C4-2B (cell line): ENCODE measurements around the gene TELO2.

Experiments used
- ZFX ChIP-seq: fragments of 450-650 bp; IDR thresholded peaks from 2 replicates; pipeline ENCODE4 v1.6.1; 2017
- TF ChIP-seq, protein P1 (sequence below): fragments of 450-650 bp; conservative IDR thresholded peaks from 2 replicates; pipeline ENCODE4 v1.5.1; 2017; ENCODE audit warnings: mild to moderate bottlenecking

DNA sequence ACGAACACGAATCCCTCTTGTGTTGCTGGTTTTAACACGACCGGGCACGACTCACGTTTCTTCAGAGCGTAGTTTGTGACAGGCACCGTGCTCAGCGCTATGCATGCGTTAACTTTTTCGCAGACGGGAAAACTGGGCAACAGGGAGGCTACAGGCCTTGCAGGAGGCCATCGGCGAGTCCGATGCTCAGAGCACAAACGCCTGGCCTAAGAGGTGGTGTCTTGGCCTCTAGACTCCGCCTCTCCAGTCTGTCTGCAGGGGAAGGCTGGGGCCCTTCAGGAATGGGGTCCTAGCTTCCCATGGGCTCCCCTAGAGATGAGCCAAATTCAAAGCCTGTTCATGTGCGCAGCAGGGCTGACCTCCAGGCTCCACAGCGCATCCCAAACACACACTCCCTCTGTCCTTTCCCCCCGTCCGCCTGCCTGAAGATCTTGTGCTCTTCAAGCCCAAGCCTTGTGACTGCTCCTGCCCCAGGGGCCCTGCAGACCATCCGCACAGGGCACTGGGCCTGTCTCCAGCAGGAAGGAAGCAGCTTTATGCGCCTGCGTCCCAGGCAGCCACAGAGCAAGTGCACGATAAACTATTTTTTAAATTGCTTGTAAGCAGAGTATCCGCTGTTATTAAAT lies 21.5 kb upstream of the TELO2 start:
- TF ChIP-seq, protein P1, sequence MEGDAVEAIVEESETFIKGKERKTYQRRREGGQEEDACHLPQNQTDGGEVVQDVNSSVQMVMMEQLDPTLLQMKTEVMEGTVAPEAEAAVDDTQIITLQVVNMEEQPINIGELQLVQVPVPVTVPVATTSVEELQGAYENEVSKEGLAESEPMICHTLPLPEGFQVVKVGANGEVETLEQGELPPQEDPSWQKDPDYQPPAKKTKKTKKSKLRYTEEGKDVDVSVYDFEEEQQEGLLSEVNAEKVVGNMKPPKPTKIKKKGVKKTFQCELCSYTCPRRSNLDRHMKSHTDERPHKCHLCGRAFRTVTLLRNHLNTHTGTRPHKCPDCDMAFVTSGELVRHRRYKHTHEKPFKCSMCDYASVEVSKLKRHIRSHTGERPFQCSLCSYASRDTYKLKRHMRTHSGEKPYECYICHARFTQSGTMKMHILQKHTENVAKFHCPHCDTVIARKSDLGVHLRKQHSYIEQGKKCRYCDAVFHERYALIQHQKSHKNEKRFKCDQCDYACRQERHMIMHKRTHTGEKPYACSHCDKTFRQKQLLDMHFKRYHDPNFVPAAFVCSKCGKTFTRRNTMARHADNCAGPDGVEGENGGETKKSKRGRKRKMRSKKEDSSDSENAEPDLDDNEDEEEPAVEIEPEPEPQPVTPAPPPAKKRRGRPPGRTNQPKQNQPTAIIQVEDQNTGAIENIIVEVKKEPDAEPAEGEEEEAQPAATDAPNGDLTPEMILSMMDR = no peak
- no peak for TF ChIP-seq ZFX
